WERI-Rb-1 (cell line): ENCODE results near the gene NCKAP5L.

Experiments used
- DNase-seq: peaks from one replicate; pipeline ENCODE4 v3.0.0-alpha.2; 2020
- H3K27ac ChIP-seq: fragments of 250-450 bp; sonication (Bioruptor Pico); 2 replicates; pipeline ENCODE4 v1.5.1; 2020; ENCODE audit warnings: mild to moderate bottlenecking, moderate library complexity
- H3K27me3 ChIP-seq: fragments of 250-450 bp; sonication (Bioruptor Pico); 2 replicates; pipeline ENCODE4 v1.5.1; 2021; ENCODE audit warnings: mild to moderate bottlenecking, low read depth, moderate library complexity; ENCODE audit not compliant: insufficient read depth, severe bottlenecking
- H3K36me3 ChIP-seq: fragments of 250-450 bp; sonication (Bioruptor Pico); 2 replicates; pipeline ENCODE4 v1.5.1; 2020; ENCODE audit warnings: mild to moderate bottlenecking, moderate library complexity
- H3K4me3 ChIP-seq: 2 replicates; pipeline ENCODE4 v1.5.1; 2011; ENCODE audit warnings: low read depth, mild to moderate bottlenecking, control low read depth, low read length
- H3K9me3 ChIP-seq: fragments of 250-450 bp; sonication (Bioruptor Pico); 2 replicates; pipeline ENCODE4 v1.5.1; 2021; ENCODE audit warnings: mild to moderate bottlenecking, moderate library complexity; ENCODE audit not compliant: severe bottlenecking
- CTCF ChIP-seq: IDR thresholded peaks from 2 replicates; pipeline ENCODE4 v1.5.1; 2011; ENCODE audit warnings: low read depth, mild to moderate bottlenecking, control low read depth, inconsistent platforms, low read length

The NCKAP5L gene

GRCh38 chr12:49807991-49808580 lies 20.1 kb downstream of the NCKAP5L start:
- no peaks in the 10 kb centered on the region for H3K9me3 ChIP-seq
- DNase-seq = no peak
- H3K27ac ChIP-seq = no peak overlapping the region
- H3K4me3 ChIP-seq = no peak overlapping the region
- H3K36me3 ChIP-seq = no peaks in the 10 kb centered on the region
- H3K27me3 ChIP-seq = no peaks in the 10 kb centered on the region
- no peak for TF ChIP-seq CTCF

- Histone ChIP-seq H3K9me3 (no peaks in the 10 kb centered on the region), H3K36me3 (no peaks in the 10 kb centered on the region), H3K4me3 (no peak overlapping the region), H3K27ac (no peak overlapping the region), H3K27me3 (no peaks in the 10 kb centered on the region)
- no peak for TF ChIP-seq CTCF
- DNase-seq = no peak
These were observed 21.3 kb downstream of the NCKAP5L start for GRCh38 chr12:49806877-49807276.

- Histone ChIP-seq H3K36me3 (no peaks in the 10 kb centered on the region), H3K27me3 (no peaks in the 10 kb centered on the region), H3K9me3 (no peaks in the 10 kb centered on the region), H3K4me3 (no peak overlapping the region), H3K27ac (no peak overlapping the region)
- no peak for TF ChIP-seq CTCF
- no peak for DNase-seq
These were observed 21.8 kb downstream of the NCKAP5L start for GRCh38 chr12:49806321-49806813.

- H3K9me3 ChIP-seq = no peaks in the 10 kb centered on the region
- no peaks in the 10 kb centered on the region for H3K36me3 ChIP-seq
- no peak overlapping the region for H3K4me3 ChIP-seq
- H3K27me3 ChIP-seq = no peaks in the 10 kb centered on the region
- DNase-seq = no peak
- TF ChIP-seq CTCF = no peak
- no peak overlapping the region for H3K27ac ChIP-seq
These were observed 22.8 kb downstream of the NCKAP5L start for GRCh38 chr12:49805409-49805808.

GRCh38 chr12:49804821-49805220 lies 23.4 kb downstream of the NCKAP5L start:
- no peaks in the 10 kb centered on the region for H3K27me3 ChIP-seq
- no peak overlapping the region for H3K4me3 ChIP-seq
- no peak for DNase-seq
- no peak for TF ChIP-seq CTCF
- H3K9me3 ChIP-seq = no peaks in the 10 kb centered on the region
- H3K36me3 ChIP-seq = no peaks in the 10 kb centered on the region
- no peak overlapping the region for H3K27ac ChIP-seq

GRCh38 chr12:49803693-49804450 lies 24.3 kb downstream of the NCKAP5L start:
- H3K4me3 ChIP-seq = no peak overlapping the region

More at GRCh38 chr12:49803693-49804450, 24.3 kb downstream of the NCKAP5L start:
- no peak for DNase-seq
- H3K36me3 ChIP-seq = no peaks in the 10 kb centered on the region
- no peak for TF ChIP-seq CTCF
- no peaks in the 10 kb centered on the region for H3K27me3 ChIP-seq
- no peaks in the 10 kb centered on the region for H3K9me3 ChIP-seq
- H3K27ac ChIP-seq = no peak overlapping the region
